Large intestine (tissue), 3 donors: ENCODE results near the gene PGAP3. TPM values are rescaled to one million over a fixed set of nuclear protein-coding genes. Genes with fewer than 3 reads are reported as not detected.

ENCODE experiments used
- DNase-seq, 2 donors: peaks; one replicate each; pipeline versions ENCODE4 v3.0.0 to v3.0.0-alpha.2; 2013
- H3K27ac ChIP-seq: one replicate; pipeline ENCODE4 v1.5.1; 2013; ENCODE audit warnings: low read length
- H3K27me3 ChIP-seq: 2 replicates; pipeline ENCODE4 v1.6.1; 2013; ENCODE audit warnings: low read length; ENCODE audit not compliant: control insufficient read depth, insufficient read depth
- H3K36me3 ChIP-seq: 2 replicates; pipeline ENCODE4 v1.6.1; 2013; ENCODE audit warnings: low read length; ENCODE audit not compliant: control insufficient read depth, insufficient read depth
- H3K4me1 ChIP-seq: one replicate; pipeline ENCODE4 v1.6.1; 2013; ENCODE audit warnings: low read length; ENCODE audit not compliant: control insufficient read depth, insufficient read depth
- H3K4me3 ChIP-seq: one replicate; pipeline ENCODE4 v1.5.1; 2013; ENCODE audit warnings: low read length
- H3K9me3 ChIP-seq: one replicate; pipeline ENCODE4 v1.6.1; 2013; ENCODE audit warnings: mild to moderate bottlenecking, low read depth, low read length, moderate library complexity; ENCODE audit not compliant: control insufficient read depth
- WGBS: methylation state at CpG from one replicate; pipeline ENCODE4 v1.1.5; 2013; ENCODE audit warnings: low lambda C conversion rate; ENCODE audit not compliant: insufficient coverage; 5-methylcytosine and 5-hydroxymethylcytosine counted together
- polyA plus RNA-seq: library from polyadenylated mRNA; unstranded; fragments of 120-200 nt; gene quantifications from one replicate; pipeline ENCODE4 v1.2.1, GENCODE V29; 2013

PGAP3 gene
- polyA plus RNA-seq, 1 donor, result 31.8 TPM

- Histone ChIP-seq H3K4me1 (peaks cover 23% of the 10 kb centered on the region), H3K36me3 (no peaks in the 10 kb centered on the region), H3K27me3 (no peaks in the 10 kb centered on the region), H3K9me3 (no peaks in the 10 kb centered on the region), H3K4me3 (no peak overlapping the region), H3K27ac (no peak overlapping the region)
- no CpG with 5 or more reads among the region's 4 CpGs for WGBS
- DNase-seq, result no peak
Measured at GRCh38 chr17:39643271-39643670, 44.6 kb downstream of the PGAP3 start.

DNA sequence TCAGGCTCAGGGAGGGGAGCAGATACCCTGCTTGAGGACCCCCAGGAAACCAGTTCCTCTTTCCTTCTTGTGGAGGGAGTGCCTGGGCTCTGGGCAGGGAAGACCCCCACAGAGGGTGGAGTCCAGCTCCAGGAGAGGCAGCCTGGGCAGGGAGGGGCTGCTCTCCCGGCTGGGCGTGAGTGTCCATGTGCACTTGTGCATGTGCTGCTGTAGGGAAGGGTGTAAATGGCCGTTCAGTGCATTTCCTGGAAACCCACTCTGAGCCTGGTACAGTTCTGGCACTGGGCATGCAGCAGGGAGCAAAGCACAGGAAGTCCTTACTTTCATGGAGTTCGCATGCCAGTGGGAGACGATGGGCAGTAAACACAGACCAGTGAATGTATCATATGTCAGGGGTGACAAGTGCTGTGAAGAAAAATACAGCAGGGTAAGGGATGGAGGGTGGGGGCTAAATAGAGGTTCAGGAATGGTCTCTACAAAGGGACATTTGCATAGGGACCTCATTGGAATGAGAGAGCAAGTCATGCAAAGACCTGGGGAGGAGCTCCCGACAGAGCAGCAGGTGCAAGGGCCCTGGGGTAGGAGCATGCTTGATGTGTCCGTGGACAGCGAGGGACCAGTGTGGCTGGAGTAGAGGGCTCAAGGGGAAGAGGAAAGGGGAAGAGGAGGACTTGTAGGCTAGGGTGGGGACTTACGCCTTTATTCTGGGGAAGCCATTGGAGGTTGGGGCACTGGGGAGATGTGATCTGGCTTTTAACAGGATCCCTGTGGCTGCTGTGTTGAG is 45.4 kb downstream of the PGAP3 start:
- DNase-seq, result no peak
- no peaks in the 10 kb centered on the region for H3K9me3 ChIP-seq
- 80% methylated on average over 1 of the region's 9 CpGs for WGBS
- H3K4me3 ChIP-seq, result no peak overlapping the region
- H3K36me3 ChIP-seq, result no peaks in the 10 kb centered on the region
- H3K27me3 ChIP-seq, result no peaks in the 10 kb centered on the region
- peaks cover 28% of the 10 kb centered on the region for H3K4me1 ChIP-seq
- no peak overlapping the region for H3K27ac ChIP-seq

- Histone ChIP-seq H3K4me1 (peaks cover 28% of the 10 kb centered on the region), H3K4me3 (no peak overlapping the region), H3K9me3 (no peaks in the 10 kb centered on the region), H3K27me3 (no peaks in the 10 kb centered on the region), H3K36me3 (no peaks in the 10 kb centered on the region), H3K27ac (no peak overlapping the region)
- WGBS, result no CpG with 5 or more reads among the region's 7 CpGs
- no peak for DNase-seq
Measured at GRCh38 chr17:39641883-39642282, 46.0 kb downstream of the PGAP3 start.

DNA sequence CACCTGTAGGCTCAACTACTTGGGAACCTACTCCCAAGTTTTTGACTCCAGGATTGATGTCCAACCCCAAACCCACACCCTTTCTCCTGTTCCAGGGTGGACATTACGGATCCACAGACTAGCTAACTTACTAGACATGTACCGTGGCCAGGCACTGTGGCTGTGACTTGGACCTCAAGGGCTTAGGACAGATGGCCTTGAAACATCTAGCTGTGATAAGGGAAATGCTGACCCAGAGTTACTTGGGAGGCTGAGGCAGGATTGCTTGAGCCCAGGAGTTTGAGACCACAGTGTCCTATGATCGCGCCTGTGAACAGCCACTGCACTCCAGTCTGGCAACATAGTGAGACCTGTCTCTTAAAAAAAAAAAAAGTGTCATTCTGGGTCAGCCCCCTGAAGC is 46.8 kb downstream of the PGAP3 start:
- no CpG with 5 or more reads among the region's 4 CpGs for WGBS
- Histone ChIP-seq H3K36me3 (no peaks in the 10 kb centered on the region), H3K4me1 (peaks cover 35% of the 10 kb centered on the region), H3K9me3 (no peaks in the 10 kb centered on the region), H3K4me3 (no peak overlapping the region), H3K27ac (no peak overlapping the region), H3K27me3 (no peaks in the 10 kb centered on the region)
- no peak for DNase-seq

- H3K4me3 ChIP-seq, result no peak overlapping the region
- WGBS, result no CpG with 5 or more reads among the region's 4 CpGs
- H3K36me3 ChIP-seq, result no peaks in the 10 kb centered on the region
- no peaks in the 10 kb centered on the region for H3K27me3 ChIP-seq
- no peak for DNase-seq
- H3K4me1 ChIP-seq, result peaks cover 36% of the 10 kb centered on the region
- no peak overlapping the region for H3K27ac ChIP-seq
- no peaks in the 10 kb centered on the region for H3K9me3 ChIP-seq
Measured at GRCh38 chr17:39640591-39641031, 47.2 kb downstream of the PGAP3 start.

GRCh38 chr17:39639566-39640458 is 48.0 kb downstream of the PGAP3 start:
- no peaks in the 10 kb centered on the region for H3K27me3 ChIP-seq
- H3K36me3 ChIP-seq, result no peaks in the 10 kb centered on the region
- H3K4me3 ChIP-seq, result no peak overlapping the region
- H3K27ac ChIP-seq, result no peak overlapping the region
- no peaks in the 10 kb centered on the region for H3K9me3 ChIP-seq
- H3K4me1 ChIP-seq, result peaks cover 36% of the 10 kb centered on the region
- DNase-seq, result no peak
- WGBS, result no CpG with 5 or more reads among the region's 11 CpGs

- Histone ChIP-seq H3K36me3 (no peaks in the 10 kb centered on the region), H3K4me3 (no peak overlapping the region), H3K4me1 (peaks cover 43% of the 10 kb centered on the region), H3K27me3 (no peaks in the 10 kb centered on the region), H3K27ac (no peak overlapping the region), H3K9me3 (no peaks in the 10 kb centered on the region)
- DNase-seq, result no peak
- no CpG with 5 or more reads among the region's 2 CpGs for WGBS
Measured at GRCh38 chr17:39639043-39639442, 48.8 kb downstream of the PGAP3 start.

GRCh38 chr17:39638317-39638716 is 49.5 kb downstream of the PGAP3 start:
- Histone ChIP-seq H3K4me3 (peak overlapping the region; percentile 86), H3K27me3 (no peaks in the 10 kb centered on the region), H3K36me3 (no peaks in the 10 kb centered on the region), H3K4me1 (peaks cover 50% of the 10 kb centered on the region), H3K27ac (no peak overlapping the region), H3K9me3 (no peaks in the 10 kb centered on the region)
- WGBS, result no CpG with 5 or more reads among the region's 7 CpGs
- no peak for DNase-seq

GRCh38 chr17:39636927-39637736 is 50.7 kb downstream of the PGAP3 start, which contains the start of gene STARD3:
STARD3 (plus strand) TSS chr17:39637144; CDS start chr17:39653532, 16,388 bp downstream.
- Histone ChIP-seq H3K27ac (peak within 1 kb of the TSS; percentile 78), H3K36me3 (no peaks in the 10 kb centered on the region), H3K9me3 (no peaks in the 10 kb centered on the region), H3K27me3 (no peaks in the 10 kb centered on the region), H3K4me1 (peaks cover 60% of the 10 kb centered on the region), H3K4me3 (peak within 1 kb of the TSS; percentile 86)
- no CpG with 5 or more reads among the region's 69 CpGs for WGBS
- DNase-seq, result peak; percentile 91 to 97

- peak in 1 of 2 donors; percentile 26 for DNase-seq
- H3K36me3 ChIP-seq, result no peaks in the 10 kb centered on the region
- H3K27ac ChIP-seq, result peak overlapping the region; percentile 78
- no peaks in the 10 kb centered on the region for H3K9me3 ChIP-seq
- WGBS, result no CpG with 5 or more reads among the region's 6 CpGs
- H3K4me3 ChIP-seq, result peak overlapping the region; percentile 86
- peaks cover 63% of the 10 kb centered on the region for H3K4me1 ChIP-seq
- no peaks in the 10 kb centered on the region for H3K27me3 ChIP-seq
Measured at GRCh38 chr17:39636587-39636926, 51.3 kb downstream of the PGAP3 start.
